HG03342 (cell line): ENCODE data around the gene PDGFC.
A peak's percentile ranks its signal among the peaks of the same experiment; 100 is the strongest.

ENCODE experiments used
- ATAC-seq: cut with Tn5 transposase; IDR thresholded peaks from one replicate; pipeline ENCODE4 v1.9.1; 2021; ENCODE audit warnings: mild to moderate bottlenecking, moderate library complexity; ENCODE audit not compliant: unreplicated experiment

Gene PDGFC, protein sequence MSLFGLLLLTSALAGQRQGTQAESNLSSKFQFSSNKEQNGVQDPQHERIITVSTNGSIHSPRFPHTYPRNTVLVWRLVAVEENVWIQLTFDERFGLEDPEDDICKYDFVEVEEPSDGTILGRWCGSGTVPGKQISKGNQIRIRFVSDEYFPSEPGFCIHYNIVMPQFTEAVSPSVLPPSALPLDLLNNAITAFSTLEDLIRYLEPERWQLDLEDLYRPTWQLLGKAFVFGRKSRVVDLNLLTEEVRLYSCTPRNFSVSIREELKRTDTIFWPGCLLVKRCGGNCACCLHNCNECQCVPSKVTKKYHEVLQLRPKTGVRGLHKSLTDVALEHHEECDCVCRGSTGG

DNA sequence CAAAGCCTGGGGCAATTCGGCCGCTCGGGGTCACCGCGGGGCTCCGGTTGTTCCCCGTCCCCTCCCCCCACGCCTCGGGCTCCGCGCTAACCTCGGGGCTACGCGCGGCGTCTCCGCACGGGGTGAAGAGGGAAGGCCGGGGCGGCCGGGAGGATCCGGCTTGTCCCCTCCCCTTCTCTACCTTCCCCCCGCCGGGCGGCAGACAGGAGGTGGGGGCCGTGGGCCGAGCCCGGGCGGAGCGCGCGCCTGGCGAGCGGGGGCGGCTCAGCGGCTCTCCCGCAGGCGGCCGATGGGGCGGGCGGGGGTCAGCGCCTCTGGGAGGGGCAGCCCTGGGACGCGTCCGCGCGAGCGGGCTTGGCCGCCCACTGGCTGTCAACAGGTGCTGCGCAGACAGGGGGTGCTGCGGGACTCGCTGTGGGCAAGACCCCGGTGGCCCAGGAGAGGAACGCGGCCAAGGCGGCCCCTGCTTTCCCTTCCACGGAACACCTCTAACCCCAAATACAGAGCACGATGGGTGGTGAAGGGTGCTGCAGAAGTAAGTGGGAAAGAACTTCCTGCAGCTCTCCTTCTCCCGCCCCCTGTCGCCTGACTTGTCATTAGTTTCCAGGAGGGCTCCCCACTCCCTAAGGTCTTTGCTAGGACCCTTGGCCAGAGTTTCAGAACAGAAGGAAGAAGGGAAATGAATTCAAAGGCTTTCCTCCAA, at the start of gene PDGFC:
Gene PDGFC, minus strand, starts transcription at position 124 of the 703 bp plus-strand sequence. CDS start 896 bp downstream, outside the sequence.
- ATAC-seq: no peak

DNA sequence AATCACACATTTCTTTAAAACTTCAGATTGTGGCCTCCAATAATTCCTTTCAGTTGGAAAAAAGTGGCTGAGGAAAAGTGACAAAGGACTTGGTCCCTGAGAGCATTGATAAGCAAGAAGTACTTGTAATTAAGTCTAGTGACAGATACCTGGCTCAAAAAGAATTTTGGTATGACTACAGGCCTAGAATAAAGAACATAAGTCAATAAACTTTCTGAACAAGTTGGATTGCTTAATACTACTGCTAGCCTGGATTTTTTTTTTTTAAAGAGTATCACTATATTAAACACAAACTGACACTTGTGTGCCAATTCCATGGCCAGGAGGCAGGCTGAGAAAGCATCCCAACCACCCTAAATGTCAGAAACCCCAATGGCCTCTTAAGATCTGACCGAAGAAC, 49.3 kb upstream of the PDGFC start:
- no peak for ATAC-seq

DNA sequence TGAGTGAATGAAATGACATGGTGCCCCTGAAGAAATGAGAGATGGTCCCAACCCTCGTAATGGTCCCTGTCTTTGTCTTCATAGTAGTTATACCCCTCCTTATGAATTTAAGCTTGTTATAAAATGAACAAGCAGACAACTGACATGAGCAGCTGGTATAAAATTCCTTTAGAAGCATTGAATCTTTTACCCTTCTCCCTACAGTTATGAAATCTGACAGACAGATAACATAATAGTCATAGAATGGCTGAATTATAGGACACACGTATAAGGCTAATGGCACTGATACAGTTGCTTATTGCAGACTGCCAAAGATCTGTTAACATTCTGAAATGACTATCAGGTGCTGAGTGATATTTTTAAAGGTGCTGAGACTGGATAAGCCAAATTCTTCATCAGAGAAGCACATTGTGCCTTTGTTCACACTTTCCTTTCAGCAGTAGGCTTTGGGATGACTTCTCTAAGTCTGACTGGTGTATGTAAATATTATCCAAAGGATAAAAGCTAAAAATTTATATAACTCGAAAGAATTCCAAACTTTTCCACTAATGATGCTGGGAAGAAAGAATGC, 47.4 kb upstream of the PDGFC start:
- no peak for ATAC-seq

DNA sequence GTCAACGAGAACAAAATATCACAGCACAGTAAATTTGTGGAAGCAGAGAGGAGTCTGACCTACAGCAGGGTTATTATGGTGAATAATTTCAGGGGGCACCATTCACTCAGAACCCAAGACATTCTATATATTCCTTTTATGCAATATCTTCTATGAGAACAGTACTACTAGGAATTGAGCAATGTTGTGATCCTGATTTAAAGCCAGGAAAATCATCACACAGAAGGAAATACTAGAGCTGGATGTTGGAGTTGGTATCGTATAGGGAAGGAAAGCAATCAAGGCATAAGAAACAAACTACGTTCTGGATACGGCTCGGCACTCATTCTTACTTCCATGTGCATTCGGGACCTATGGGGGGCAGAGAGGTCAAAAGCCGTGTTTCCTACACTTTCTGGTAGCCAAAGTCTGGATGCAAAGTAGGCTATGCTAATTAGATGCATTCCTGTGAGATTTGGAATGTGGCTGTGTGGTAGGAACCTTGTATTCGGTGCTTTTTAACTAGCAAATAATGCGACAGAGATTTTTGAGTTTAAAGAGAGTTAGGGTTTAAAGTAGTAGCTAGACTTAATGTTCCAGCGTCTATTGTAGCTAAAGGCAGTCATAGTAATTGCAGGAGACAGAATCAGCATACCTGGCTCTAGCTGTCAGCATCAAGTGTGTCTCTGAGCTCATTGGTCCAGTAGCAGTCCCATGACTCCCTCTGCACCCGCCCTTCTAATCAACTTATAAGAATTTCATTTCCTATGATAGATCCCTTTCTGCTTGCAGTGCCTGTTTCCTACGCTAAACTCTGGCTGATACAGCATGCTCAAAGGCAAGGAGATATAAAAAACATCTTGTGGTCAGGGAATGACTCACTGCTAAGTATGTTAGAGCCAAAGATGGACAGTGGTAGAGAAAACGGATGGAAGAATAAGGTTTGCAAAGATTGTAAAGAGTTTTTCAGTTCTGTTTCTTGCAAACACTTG, 43.3 kb upstream of the PDGFC start:
- ATAC-seq: peak; percentile 88

DNA sequence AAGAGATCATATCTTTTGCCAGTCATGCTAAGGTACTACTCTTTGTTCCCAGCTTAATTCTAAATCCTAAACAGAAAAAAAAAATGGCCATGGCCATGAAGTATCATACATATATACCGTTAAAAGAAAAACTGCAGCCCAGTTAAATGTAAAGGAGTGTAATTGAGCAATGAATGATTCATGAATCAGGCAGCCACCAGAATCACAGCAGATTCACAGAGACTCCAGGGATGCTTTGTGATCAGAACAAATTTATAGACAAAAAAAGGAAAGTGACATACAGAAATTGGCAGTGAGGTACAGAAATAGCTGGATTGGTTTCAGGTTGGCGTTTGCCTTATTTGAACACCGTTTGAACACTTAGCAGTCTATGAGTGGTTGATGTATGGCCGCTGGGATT, 42.1 kb upstream of the PDGFC start:
- ATAC-seq: no peak

DNA sequence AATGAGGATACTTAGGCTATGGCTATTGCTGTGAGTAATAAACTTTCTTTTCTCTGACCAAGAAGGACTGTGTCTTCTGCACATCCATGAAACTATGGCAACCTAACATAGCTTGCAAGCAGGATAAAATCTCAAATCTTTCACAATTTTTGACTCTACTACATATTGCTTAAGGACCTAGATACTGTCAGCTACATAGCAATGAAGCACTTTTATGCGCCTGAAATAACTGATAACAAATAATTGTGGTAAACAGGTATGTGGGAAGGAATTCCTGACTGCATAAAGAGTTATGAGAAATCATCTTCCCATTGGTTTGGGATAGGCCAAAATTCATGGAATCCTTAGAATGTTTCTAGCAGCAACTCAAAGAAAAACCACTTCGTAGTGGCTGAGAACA, 41.2 kb upstream of the PDGFC start:
- ATAC-seq: no peak

DNA sequence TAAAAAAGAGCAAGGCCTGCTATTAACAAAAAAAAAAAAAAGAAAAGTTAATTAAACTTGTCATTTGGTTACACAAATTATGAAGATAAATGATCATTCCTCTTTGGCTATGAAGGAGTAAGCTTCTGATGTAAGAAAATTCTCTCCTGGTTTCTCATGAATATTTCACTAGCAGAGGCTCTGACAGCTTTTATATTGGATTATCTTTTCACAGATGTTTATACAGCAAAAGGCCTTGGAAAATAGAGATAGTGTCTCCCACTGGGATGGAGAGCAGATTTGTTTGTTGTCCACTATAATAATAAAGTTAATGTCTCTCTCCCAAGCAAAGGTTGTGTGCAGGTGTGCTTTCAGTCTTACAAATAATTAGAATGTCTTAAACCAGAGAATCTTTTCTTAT, 40.7 kb upstream of the PDGFC start:
- ATAC-seq: no peak

DNA sequence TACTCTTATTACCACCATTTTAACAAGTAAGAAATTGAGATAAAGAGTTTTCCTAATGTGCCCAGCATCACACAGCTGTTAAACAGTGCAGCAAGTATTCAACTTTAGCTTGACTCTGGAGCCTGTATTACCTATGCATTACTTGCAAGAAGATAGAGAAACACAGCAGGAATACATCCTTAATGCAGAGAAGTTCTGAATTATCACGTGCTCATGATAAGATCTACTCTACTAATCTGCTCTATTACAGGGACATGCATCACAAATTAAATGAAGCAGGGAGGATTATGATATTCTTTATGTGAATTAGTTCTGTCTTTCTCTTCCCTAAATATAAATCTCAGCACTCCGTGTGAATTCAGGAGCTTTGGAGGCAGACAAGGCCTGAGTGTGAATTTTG, 39.0 kb upstream of the PDGFC start:
- ATAC-seq: no peak

DNA sequence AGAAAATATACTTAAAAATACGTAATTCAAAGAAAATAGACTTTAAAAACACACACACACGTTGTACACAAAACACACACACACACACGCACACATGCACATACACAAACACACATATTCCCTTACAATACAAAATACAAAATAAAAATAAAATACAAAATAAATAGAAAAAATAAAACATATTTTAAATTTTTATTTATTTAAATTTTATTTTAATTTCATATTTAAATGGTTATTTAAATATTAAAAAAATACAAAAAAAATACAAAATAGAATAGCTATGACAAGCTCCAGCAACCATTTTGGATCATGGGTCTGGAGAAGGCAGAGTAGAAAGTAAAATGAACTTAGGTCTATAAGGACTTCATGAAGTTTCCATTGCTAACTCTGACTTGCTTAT, 34.2 kb upstream of the PDGFC start:
- no peak for ATAC-seq

DNA sequence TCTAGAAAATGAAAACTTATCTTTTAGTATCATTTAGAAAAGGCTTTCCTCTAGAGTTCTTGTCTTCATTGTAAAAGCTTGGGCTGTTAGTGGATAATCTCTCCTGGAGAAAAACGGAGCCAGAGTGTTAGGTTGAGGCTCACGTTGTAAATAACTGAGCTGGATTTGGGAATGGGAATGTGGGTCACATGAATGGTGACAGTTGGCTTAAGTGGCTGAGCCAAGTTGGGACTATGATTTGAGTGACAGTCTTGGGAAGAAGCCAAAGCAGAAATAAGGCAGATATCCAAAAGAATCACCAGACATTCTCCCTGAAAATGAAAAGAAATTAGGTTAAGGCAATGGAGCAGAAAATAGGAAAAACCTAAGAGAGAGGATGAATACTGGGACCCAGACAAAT, 33.6 kb upstream of the PDGFC start:
- no peak for ATAC-seq

DNA sequence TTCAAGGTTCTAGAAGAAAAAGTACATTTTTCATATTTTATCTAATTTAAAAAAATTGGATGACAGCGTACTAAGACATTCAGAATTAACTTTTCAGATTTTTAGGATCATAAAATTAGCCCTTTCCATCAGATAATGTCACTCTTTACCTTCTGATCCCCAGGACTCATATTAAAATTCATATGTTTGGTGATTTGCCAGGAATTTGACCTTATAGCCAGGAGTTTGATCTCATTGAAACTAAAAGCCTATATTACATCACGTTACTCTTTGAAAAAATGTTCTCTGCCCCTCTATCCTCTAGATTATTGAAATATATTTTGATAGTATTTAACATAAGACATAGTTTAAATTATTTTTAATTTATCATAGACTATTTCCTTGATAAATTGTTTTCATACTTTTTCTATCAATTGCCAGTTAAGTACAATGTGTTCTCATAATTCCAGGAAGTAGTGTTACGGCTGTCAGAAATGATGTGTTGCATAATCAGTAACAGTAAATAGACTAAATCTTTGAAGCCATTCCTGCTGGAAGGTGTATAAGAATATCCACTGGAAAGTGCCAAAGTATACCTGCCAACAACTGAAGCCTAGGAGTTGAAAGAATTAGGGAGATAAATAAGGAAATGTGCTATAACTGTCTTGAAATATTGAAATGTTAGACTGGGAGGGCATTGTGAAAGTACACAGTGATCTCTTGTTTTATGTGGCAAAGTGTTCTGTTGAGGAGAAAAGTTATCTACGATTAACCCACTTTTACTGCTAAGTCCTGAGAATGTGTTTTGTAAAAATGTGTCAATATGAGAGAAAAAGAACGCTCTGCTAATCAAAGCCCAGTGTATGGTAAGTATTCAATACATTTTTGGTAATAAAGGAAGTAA, 32.9 kb upstream of the PDGFC start:
- no peak for ATAC-seq

DNA sequence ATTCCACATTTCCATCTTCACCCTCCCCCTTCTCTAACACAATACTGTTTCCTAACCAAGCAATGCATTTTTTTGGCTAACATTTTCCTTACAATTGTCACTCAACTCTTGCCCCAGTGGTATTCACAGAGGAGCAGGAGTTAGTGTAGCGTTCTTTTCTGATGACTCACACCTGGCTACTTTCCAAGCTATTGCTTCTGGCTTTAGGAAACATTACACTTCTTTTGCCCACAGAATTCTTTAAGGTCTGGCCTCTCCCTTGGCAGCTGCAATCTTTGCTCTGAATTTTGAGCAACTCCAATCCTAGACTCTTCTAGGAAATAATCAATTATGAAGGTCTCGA, 27.5 kb upstream of the PDGFC start:
- ATAC-seq: no peak

DNA sequence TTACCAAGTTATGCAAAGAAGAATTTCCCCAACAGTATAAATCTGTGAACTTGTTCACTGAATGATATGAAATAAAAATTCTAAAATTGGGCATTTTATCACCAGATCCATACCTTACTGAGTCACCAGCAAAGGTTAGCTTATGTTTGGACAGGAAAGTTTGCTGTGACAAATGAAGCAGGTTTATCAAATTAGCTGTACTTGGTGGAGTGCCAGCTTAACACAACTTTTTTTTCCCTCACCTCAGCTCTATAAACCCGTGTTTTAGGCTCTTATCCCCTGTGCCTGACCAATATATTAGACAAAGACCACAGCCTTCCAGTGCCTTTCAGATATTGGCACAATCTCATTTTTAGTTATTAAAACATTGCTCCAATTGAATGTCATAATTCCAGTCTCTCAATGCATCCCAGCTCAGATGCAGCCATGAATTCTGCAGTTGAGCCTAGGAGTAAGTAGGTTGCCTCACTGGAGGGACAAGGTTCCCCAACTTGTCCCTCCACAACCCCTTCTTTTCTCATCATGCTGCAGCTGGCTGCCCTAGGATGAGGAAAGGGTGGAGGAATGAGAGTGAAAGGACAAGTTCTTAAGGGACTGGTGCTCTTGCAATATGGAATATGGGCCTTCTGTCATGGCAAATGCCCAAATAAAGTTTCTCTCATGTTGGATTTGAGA, 27.0 kb upstream of the PDGFC start:
- no peak for ATAC-seq

DNA sequence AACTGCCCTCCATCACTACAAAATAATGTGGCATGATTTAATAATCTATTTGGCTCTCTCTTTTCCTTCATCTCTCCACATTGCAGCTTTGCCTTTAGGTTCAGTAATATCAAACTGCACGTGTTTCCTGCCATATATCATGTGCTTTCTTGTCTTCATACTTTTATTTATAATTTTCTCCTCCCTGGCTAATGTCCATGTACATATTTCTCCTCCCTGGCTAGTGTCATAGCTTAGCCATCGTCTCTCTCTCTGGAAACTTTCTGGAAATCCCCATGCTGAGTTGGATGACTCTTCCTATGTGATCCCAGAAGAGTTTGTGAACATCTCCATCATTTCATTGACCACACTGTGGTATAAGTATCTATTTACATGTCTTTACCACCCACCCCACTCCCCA, 21.3 kb upstream of the PDGFC start:
- ATAC-seq: no peak

DNA sequence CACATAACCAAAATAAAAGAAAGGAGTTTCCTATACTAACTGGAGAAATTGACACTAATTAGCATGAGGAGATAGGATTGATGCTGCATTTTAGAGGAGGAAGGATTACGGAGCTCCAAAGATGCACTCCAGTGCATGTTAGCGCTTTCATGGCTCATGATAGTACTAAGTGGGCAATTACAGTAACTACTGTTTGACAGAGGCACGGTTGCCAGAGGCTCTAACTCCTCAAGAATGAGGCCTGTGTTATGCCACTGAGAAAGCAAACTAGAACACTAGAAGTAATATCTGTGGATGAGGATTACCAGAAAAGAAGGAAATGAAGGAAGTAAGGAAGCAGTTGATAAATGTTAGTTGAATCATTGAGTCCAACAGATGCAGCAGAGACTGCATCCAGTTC, 19.6 kb upstream of the PDGFC start:
- no peak for ATAC-seq

DNA sequence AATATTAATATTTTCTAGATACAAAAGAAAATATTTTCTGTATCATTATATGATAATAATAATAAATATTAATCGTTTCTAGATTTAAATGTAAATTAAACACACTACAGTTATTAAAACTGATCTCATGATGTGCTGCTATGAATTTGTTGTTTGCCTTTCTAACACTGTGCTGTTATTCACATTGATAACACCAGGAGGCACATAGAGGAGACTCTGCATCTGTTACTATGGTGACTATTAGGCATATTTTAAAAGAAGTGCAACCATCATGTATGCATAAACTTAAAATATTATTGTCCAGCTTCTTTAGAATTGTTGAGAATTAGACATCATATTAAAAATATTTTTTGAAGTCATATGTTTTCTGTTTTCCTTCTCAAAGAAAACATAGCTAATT, 11.8 kb upstream of the PDGFC start:
- no peak for ATAC-seq

DNA sequence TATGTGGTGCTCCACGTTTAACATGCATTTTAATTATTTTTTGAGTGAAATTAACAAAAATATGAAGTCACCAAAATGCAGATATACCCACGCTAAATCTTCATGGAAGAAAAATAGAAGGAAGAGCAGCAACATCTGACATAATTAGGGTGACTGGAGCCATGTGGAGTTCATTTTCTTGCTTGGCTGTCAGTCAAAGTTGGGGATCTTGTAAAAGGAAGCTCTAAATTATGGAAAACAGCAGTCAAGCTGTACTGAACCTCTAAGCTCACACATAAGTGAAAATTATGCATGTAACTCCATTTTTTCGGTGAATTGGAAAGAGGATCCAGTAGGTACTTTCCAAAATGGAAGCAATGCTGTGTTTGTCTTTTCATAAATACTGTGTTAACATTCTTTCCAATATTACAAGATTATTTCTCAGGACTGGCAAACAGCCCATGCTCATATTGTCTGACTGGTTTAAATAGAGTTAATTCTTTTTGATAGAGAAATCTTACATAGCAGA, 9.7 kb upstream of the PDGFC start:
- no peak for ATAC-seq

DNA sequence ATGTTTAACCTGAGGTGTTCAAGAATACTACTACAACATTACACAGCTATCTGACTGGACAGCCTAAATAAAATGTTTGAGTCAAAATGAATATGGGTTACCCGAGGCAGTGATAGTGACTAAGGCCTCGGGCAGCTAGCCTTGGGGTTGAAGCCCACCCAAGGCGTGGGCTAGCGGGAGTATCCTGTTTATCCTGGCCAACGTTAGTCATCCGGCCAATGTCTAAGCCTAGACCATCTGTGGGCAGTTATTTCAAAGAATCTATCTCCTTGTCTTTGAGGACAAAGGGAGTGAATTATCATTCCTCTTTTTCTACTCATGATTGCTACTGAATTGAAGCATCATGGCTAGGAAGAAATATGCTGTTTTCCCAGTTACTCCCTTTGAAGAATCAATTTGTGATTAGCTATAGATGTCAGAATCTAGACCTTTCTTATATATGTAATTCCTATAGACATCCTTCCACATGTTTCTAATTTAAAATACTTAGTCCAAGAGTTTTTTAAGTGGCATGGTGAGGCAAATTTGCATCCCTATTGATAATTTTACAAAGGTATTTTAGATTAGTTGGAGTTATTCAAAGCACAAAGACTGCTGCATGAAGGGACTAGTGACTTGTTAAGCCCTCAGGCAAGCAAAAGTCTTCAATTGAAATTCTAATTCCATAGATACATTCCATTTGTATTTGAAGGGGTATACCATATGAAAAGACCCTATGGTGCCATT, 6.0 kb upstream of the PDGFC start:
- no peak for ATAC-seq

DNA sequence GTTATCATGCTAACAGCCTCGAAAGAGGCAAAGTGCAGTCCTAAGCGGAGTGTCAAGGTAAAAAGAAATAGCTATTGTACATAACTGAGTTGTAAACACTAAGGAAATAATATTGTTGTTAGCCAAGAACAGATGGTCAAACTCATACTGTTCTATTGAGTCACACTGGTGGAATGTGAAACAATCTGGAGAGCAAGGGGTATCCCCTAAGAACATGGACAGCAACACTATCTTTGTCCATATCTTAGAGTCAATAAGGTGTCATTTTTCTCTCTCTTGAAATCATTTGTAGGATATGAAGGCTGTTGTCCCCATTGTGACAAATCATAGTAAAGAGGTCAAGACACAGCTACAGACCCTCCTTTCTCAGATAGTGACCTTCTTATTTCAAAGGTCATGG, 4.5 kb upstream of the PDGFC start:
- ATAC-seq: no peak
